Ovary (tissue), 9 donors: ENCODE measurements around the gene ARG2. TPM values are rescaled to one million over a fixed set of nuclear protein-coding genes. Genes with fewer than 3 reads are reported as not detected.

ENCODE experiments used
- DNase-seq, 5 donors: peaks; one replicate each; pipeline ENCODE4 v3.0.0-alpha.2; 2019 to 2020
- H3K27ac ChIP-seq, 2 donors: fragments of 200-600 bp; one replicate each; pipeline versions ENCODE4 v1.5.1 to v1.8.0; 2019 to 2022
- H3K27me3 ChIP-seq: fragments of 200-600 bp; one replicate; pipeline ENCODE4 v1.8.0; 2022
- H3K36me3 ChIP-seq: fragments of 200-600 bp; sonication (generic); one replicate; pipeline ENCODE4 v1.5.1; 2019
- H3K4me1 ChIP-seq: one replicate; pipeline ENCODE4 v1.8.1; 2013; ENCODE audit warnings: mild to moderate bottlenecking, moderate library complexity; ENCODE audit not compliant: insufficient read depth
- H3K4me3 ChIP-seq: fragments of 200-600 bp; sonication (generic); one replicate; pipeline ENCODE4 v1.5.1; 2017
- H3K9me3 ChIP-seq, 2 donors: fragments of 200-600 bp in 1 of 2; sonication (generic) in 1 of 2; one replicate each; pipeline versions ENCODE4 v1.5.1 to v1.8.1; 2013 to 2019; ENCODE audit warnings: mild to moderate bottlenecking in 1 of 2, moderate library complexity in 1 of 2
- EP300 ChIP-seq: sonication (generic); formaldehyde crosslinking; IDR thresholded peaks from one replicate; pipeline ENCODE4 v1.6.1; 2017; ENCODE audit warnings: antibody characterized with exemption
- POLR2A ChIP-seq: fragments of 450-650 bp; IDR thresholded peaks from one replicate; pipeline ENCODE4 v1.6.1; 2017; ENCODE audit warnings: antibody characterized with exemption, mild to moderate bottlenecking, moderate library complexity
- WGBS, 3 donors: extraction: QIAGEN DNeasy Blood & Tissue Kit in 1 of 3; methylation state at CpG; one replicate each; pipeline versions ENCODE4 v1.1.5 to v1.1.7; 2013 to 2017; 5-methylcytosine and 5-hydroxymethylcytosine counted together
- intact Hi-C, 4 donors: fragments of 100-400 bp; cut with DNase I; formaldehyde crosslinking; loops; one replicate each; pipeline versions ENCODE4 v1.11.0 to v1.15.1; 2022 to 2023
- polyA plus RNA-seq, 2 donors: library from polyadenylated mRNA; stranded (reverse); fragments of 200-250 nt in 1 of 2; fragments of 350-450 nt in 1 of 2; fragmentation: Illumina TruSeq in 1 of 2; extraction: RNeasy Lipid Tissue Mini Kit (QIAGEN cat#74804) in 1 of 2; gene quantifications; one replicate each; pipeline ENCODE4 v1.2.3, GENCODE V29; 2013 to 2014
- small RNA-seq: library from RNA; depleted of rRNA; stranded (forward); fragments of <200 nt; gene quantifications from one replicate; pipeline ENCODE3, GENCODE V24; 2016
- total RNA-seq, 7 donors: library from RNA; depleted of rRNA in 2 of 7; stranded (reverse); fragments of >200 nt in 2 of 7; fragmentation: NEBNext Ultra II Directional in 3 of 7; extraction: Animal tissue kit (Norgen Biotek cat#: 25700) in 3 of 7; gene quantifications; one replicate each; pipeline versions ENCODE4 v1.1.0 to v1.2.4, GENCODE V29; 2016 to 2023
- TF ChIP-seq, protein P1 (sequence below), 3 donors: fragments of 450-650 bp in 2 of 3; fragments of 200-600 bp in 1 of 3; IDR thresholded peaks; one replicate each; pipeline versions ENCODE4 v1.5.1 to v1.8.0; 2016 to 2022; ENCODE audit warnings: antibody characterized with exemption in 3 of 3, mild to moderate bottlenecking in 1 of 3
- donor health status: DM: no; HTN: no; CAD: no; lungs with moderate emphysema.
- donor health status: DM: no; HTN: no; CAD: no.
- donor health status: Bipolar disorder and iron deficiency.
- donor health status: DM: yes; HTN: yes; CAD: no.
- donor health status: DM: no; HTN: no; CAD: no.
- donor health status: DM: yes; HTN: yes; CAD: no.

Gene ARG2
- total and polyA plus RNA-seq, 9 donors: 1.4 to 33.7 (median 4.4) TPM

DNA sequence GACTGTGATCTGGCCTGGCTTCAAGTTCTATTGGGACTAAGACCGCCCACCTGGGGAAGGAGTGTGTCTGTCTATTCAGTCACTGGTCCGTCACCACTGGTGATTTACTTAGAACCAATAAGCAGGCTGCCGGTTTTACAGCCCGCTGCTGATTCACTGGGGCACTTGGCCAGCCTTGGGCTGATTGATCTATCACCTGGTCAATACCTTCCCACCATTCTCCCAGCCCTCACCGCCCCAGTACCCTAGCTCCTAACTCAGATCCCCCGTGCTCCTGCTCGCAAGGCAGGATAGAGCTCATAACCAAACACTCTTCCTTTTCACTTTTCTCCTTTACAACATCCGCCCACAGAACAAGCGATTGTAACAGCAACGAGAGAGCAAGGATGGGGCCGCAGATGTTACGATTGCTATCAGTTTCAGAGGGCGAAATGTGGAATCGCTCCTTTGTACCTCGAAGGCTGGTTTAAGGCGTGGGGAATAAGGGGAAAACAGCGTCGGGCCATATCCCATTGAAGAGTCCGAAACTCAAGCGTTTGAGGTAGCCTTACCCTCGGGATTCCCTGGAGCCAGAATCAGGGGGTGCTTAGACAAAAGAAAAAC, 75.2 kb downstream of the ARG2 start:
- H3K4me3 ChIP-seq: peak overlapping the region; percentile 83
- no peaks in the 10 kb centered on the region for H3K36me3 ChIP-seq
- WGBS, 3 donors: 1 to 2% (median 1%) methylated on average over 21 of the region's 21 CpGs
- TF ChIP-seq POLR2A (no peak), EP300 (no peak)
- TF ChIP-seq, protein P1, sequence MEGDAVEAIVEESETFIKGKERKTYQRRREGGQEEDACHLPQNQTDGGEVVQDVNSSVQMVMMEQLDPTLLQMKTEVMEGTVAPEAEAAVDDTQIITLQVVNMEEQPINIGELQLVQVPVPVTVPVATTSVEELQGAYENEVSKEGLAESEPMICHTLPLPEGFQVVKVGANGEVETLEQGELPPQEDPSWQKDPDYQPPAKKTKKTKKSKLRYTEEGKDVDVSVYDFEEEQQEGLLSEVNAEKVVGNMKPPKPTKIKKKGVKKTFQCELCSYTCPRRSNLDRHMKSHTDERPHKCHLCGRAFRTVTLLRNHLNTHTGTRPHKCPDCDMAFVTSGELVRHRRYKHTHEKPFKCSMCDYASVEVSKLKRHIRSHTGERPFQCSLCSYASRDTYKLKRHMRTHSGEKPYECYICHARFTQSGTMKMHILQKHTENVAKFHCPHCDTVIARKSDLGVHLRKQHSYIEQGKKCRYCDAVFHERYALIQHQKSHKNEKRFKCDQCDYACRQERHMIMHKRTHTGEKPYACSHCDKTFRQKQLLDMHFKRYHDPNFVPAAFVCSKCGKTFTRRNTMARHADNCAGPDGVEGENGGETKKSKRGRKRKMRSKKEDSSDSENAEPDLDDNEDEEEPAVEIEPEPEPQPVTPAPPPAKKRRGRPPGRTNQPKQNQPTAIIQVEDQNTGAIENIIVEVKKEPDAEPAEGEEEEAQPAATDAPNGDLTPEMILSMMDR (IDR thresholded peaks at IDR 0.05): no peak
- H3K4me1 ChIP-seq: peaks cover 5% of the 10 kb centered on the region
- intact Hi-C loops: no loop called here
- DNase-seq: peak; percentile 26 to 54 (median 45)
- H3K27ac ChIP-seq: peak overlapping the region; percentile 10 to 40
- no peaks in the 10 kb centered on the region for H3K9me3 ChIP-seq
- no peaks in the 10 kb centered on the region for H3K27me3 ChIP-seq

DNA sequence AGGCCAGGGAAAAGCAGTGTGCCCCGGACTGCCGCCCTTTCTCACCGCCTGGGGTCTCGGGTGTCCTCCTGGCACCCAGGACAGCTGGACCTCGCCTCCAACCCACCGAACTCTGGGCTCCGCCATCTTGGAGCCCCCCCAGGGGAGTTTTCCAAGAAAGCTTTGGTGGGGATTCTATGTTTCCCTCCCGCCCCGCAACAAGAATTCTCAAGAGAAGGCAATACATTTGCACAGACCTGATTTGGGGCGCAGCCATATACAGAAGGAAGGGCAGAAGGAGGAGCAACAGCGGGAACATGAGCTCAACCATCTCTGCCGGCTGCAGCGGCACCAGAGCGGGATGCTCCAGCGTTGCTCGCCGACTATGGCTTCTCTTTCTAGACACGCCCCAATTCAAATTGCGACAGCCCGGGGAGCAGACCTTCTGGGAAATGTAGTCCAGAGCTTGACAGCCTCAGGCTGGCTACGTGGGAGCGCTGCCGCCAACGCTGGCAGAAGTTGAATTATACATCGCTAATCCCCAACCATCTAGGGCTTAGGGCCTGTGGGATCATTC, 75.8 kb downstream of the ARG2 start, which contains the start of gene RDH11:
RDH11 (minus strand) TSS at position 371 of the 556 bp plus-strand sequence; CDS start at position 310, 61 bp downstream.
- Histone ChIP-seq H3K4me3 (peak within 1 kb of the TSS; percentile 83), H3K27me3 (no peaks in the 10 kb centered on the region), H3K36me3 (no peaks in the 10 kb centered on the region), H3K27ac (peak within 1 kb of the TSS; percentile 10 to 40), H3K4me1 (peaks cover 5% of the 10 kb centered on the region), H3K9me3 (no peaks in the 10 kb centered on the region)
- intact Hi-C loops: no loop called here
- 0% methylated on average over 25 of the region's 25 CpGs for WGBS, 3 donors
- no peak for TF ChIP-seq EP300
- TF ChIP-seq POLR2A: peak; percentile 67
- peak; percentile 78 to 84 (median 83) for DNase-seq

DNA sequence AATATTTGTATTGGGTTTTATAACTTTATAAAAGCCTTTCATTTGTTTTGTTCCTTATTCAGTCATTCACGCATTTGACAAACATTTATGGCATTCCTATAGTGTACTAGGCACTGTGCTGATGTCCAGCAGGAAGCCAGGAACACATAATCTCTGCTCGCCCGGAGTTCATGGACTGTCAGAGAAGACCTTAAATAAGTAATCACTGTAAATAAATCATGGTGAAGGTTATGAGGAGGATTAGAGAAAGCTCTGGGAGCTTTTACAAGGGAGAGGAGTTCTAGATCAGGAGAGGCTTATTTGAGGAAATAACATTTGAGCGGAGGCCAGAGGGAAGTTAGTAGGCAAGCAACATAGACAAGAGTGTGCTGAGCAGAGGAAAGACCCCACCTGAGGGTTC, 77.3 kb downstream of the ARG2 start:
- Histone ChIP-seq H3K4me1 (peaks cover 5% of the 10 kb centered on the region), H3K36me3 (no peaks in the 10 kb centered on the region), H3K27me3 (no peaks in the 10 kb centered on the region), H3K9me3 (no peaks in the 10 kb centered on the region), H3K4me3 (no peak overlapping the region), H3K27ac (no peak overlapping the region)
- DNase-seq: no peak
- no peak for TF ChIP-seq POLR2A
- TF ChIP-seq EP300: no peak
- TF ChIP-seq, protein P1 (IDR thresholded peaks at IDR 0.05): no peak
- intact Hi-C loops: no loop called here
- WGBS, 3 donors: 69 to 76% (median 73%) methylated on average over 4 of the region's 4 CpGs

DNA sequence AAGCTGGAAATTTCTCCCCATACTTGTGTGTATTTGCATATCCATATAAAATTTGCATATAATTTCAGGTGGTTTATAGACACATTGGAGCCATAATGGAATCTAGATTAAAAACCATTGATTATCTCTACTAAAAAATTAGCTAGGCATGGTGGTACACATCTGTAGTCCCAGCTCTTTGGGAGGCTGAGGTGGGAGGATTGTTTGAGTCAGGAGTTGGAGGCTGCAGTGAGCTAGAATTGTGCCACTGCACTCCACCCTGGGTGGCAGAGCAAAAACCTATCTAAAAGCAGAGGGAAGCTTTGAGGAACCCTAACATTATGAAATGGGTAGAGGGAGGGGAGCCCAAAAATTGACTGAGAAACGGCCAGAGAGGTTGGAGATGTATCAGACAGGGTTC, 78.5 kb downstream of the ARG2 start:
- H3K27ac ChIP-seq: no peak overlapping the region
- 52 to 62% (median 54%) methylated on average over 1 of the region's 1 CpG for WGBS, 3 donors
- no peak overlapping the region for H3K4me3 ChIP-seq
- TF ChIP-seq POLR2A (no peak), EP300 (no peak)
- TF ChIP-seq, protein P1 (IDR thresholded peaks at IDR 0.05): no peak
- intact Hi-C loops: no loop called here
- H3K4me1 ChIP-seq: peaks cover 3% of the 10 kb centered on the region
- no peaks in the 10 kb centered on the region for H3K9me3 ChIP-seq
- H3K36me3 ChIP-seq: no peaks in the 10 kb centered on the region
- DNase-seq: no peak
- H3K27me3 ChIP-seq: no peaks in the 10 kb centered on the region

Small RNA genes within 50 kb of the gene (small RNA-seq; reads per million reads assigned to genes)
- gene AL132640.3 (not detected), gene RF00019 (not detected), gene RNA5SP386 (0.25 reads per million)

Other genes starting within 250 kb of the ARG2 start
- 1 to 10 TPM in 3 of 7 donors, under 1 TPM in 2, not detected in 2; 0.43 to 2.8 (median 1.9) TPM for gene PLEK2, start 207.8 kb upstream of the ARG2 start, total RNA-seq
- gene PLEK2, start 207.8 kb upstream of the ARG2 start, polyA plus RNA-seq: 100 to 1,000 TPM in 1 of 2 donors, 1 to 10 TPM in 1; 1.9 to 130 TPM
- 1 to 10 TPM; 1.2 to 4.6 (median 2.9) TPM for gene TMEM229B, start 131.2 kb upstream of the ARG2 start, total RNA-seq
- 10 to 100 TPM in 1 of 2 donors, 1 to 10 TPM in 1; 2.1 to 11.9 TPM for gene TMEM229B, start 131.2 kb upstream of the ARG2 start, polyA plus RNA-seq
- gene PLEKHH1, start 86.6 kb upstream of the ARG2 start, total RNA-seq: 10 to 100 TPM in 1 of 7 donors, 1 to 10 TPM in 5, under 1 TPM in 1; 0.78 to 15.7 (median 3.9) TPM
- gene PLEKHH1, start 86.6 kb upstream of the ARG2 start, polyA plus RNA-seq: 1 to 10 TPM; 2.0 to 6.8 TPM
- gene PIGH, start 19.7 kb upstream of the ARG2 start, total RNA-seq: 10 to 100 TPM; 21.9 to 32.5 (median 30.2) TPM
- gene PIGH, start 19.7 kb upstream of the ARG2 start, polyA plus RNA-seq: 10 to 100 TPM; 24.4 to 35.2 TPM
- gene VTI1B, start 54.7 kb downstream of the ARG2 start, total RNA-seq: 10 to 100 TPM; 34.6 to 76.5 (median 64.7) TPM
- 10 to 100 TPM; 41.6 to 93.1 TPM for gene VTI1B, start 54.7 kb downstream of the ARG2 start, polyA plus RNA-seq
- gene RDH11, start 75.8 kb downstream of the ARG2 start, total RNA-seq: 10 to 100 TPM; 30.3 to 46.9 (median 36.6) TPM
- 10 to 100 TPM; 32.7 to 90.0 TPM for gene RDH11, start 75.8 kb downstream of the ARG2 start, polyA plus RNA-seq
- under 1 TPM in 1 of 7 donors, not detected in 6; 0.30 TPM for gene RDH12, start 82.0 kb downstream of the ARG2 start, total RNA-seq
- gene RDH12, start 82.0 kb downstream of the ARG2 start, polyA plus RNA-seq: under 1 TPM in 1 of 2 donors, not detected in 1; 0.10 TPM
- gene ZFYVE26, start 196.7 kb downstream of the ARG2 start, total RNA-seq: 10 to 100 TPM; 16.1 to 27.0 (median 20.3) TPM
- gene ZFYVE26, start 196.7 kb downstream of the ARG2 start, polyA plus RNA-seq: 10 to 100 TPM in 1 of 2 donors, 1 to 10 TPM in 1; 6.1 to 22.2 TPM
- 10 to 100 TPM; 23.2 to 70.1 (median 45.0) TPM for gene RAD51B, start 199.9 kb downstream of the ARG2 start, total RNA-seq
- gene RAD51B, start 199.9 kb downstream of the ARG2 start, polyA plus RNA-seq: 10 to 100 TPM; 21.6 to 22.1 TPM